ENCODE data around the gene WSCD2. TPM values are rescaled to one million over a fixed set of nuclear protein-coding genes. Genes with fewer than 3 reads are reported as not detected.

The WSCD2 gene
- total RNA-seq, 2 experiments from 2014 or later = not detected

- ChIA-PET CTCF (no interaction called here), POLR2A (no interaction called here)
- no peaks in the 10 kb centered on the region for H3K36me3 Mint-ChIP-seq (ENCODE audit: low read depth)
- peaks cover 10% of the 10 kb centered on the region for H3K27me3 Mint-ChIP-seq
- DNase-seq = no peak
- H3K4me1 Mint-ChIP-seq = peaks cover 9% of the 10 kb centered on the region
- no peak overlapping the region for H3K27ac Mint-ChIP-seq
- no peak overlapping the region for H3K4me3 Mint-ChIP-seq
- H3K9me3 Mint-ChIP-seq = no peaks in the 10 kb centered on the region
Observed at GRCh38 chr12:108115123-108116121, 13.7 kb upstream of the WSCD2 start.

GRCh38 chr12:108116254-108116653, 12.8 kb upstream of the WSCD2 start:
- ChIA-PET POLR2A (no interaction called here), CTCF (interaction anchor here (1.4 kb wide), 1 partner anchor 14 kb away, joined by 3 read pairs; no protein-coding TSS in a partner anchor)
- Mint-ChIP-seq H3K36me3 (ENCODE audit: low read depth) (no peaks in the 10 kb centered on the region), H3K4me3 (no peak overlapping the region), H3K4me1 (peaks cover 9% of the 10 kb centered on the region), H3K27ac (no peak overlapping the region), H3K9me3 (no peaks in the 10 kb centered on the region), H3K27me3 (peaks cover 10% of the 10 kb centered on the region)
- DNase-seq = no peak

- ChIA-PET CTCF (interaction anchor here (1.4 kb wide), 1 partner anchor 13 kb away, joined by 3 read pairs; no protein-coding TSS in a partner anchor), POLR2A (no interaction called here)
- Mint-ChIP-seq H3K27me3 (peaks cover 10% of the 10 kb centered on the region), H3K4me1 (peaks cover 9% of the 10 kb centered on the region), H3K4me3 (no peak overlapping the region), H3K27ac (no peak overlapping the region), H3K9me3 (no peaks in the 10 kb centered on the region), H3K36me3 (ENCODE audit: low read depth) (no peaks in the 10 kb centered on the region)
- no peak for DNase-seq
Observed at GRCh38 chr12:108116699-108117098, 12.4 kb upstream of the WSCD2 start.

GRCh38 chr12:108117163-108117849, 11.8 kb upstream of the WSCD2 start:
- peaks cover 9% of the 10 kb centered on the region for H3K4me1 Mint-ChIP-seq
- no peak for DNase-seq
- H3K27me3 Mint-ChIP-seq = peaks cover 10% of the 10 kb centered on the region
- no peaks in the 10 kb centered on the region for H3K36me3 Mint-ChIP-seq (ENCODE audit: low read depth)
- no peak overlapping the region for H3K4me3 Mint-ChIP-seq
- H3K9me3 Mint-ChIP-seq = no peaks in the 10 kb centered on the region
- POLR2A ChIA-PET = no interaction called here
- H3K27ac Mint-ChIP-seq = no peak overlapping the region
- CTCF ChIA-PET = interaction anchor here (1.4 kb wide), 1 partner anchor 13 kb away, joined by 3 read pairs; no protein-coding TSS in a partner anchor

GRCh38 chr12:108117902-108118301, 11.2 kb upstream of the WSCD2 start:
- H3K27me3 Mint-ChIP-seq = peaks cover 10% of the 10 kb centered on the region
- no peak overlapping the region for H3K27ac Mint-ChIP-seq
- DNase-seq = no peak
- no peaks in the 10 kb centered on the region for H3K36me3 Mint-ChIP-seq (ENCODE audit: low read depth)
- no peak overlapping the region for H3K4me3 Mint-ChIP-seq
- POLR2A ChIA-PET = no interaction called here
- no peaks in the 10 kb centered on the region for H3K9me3 Mint-ChIP-seq
- peaks cover 9% of the 10 kb centered on the region for H3K4me1 Mint-ChIP-seq
- CTCF ChIA-PET = interaction anchor here (1.3 kb wide), 1 partner anchor 15 kb away, joined by 3 read pairs; no protein-coding TSS in a partner anchor

GRCh38 chr12:108119126-108119973, 9.7 kb upstream of the WSCD2 start:
- no peaks in the 10 kb centered on the region for H3K36me3 Mint-ChIP-seq (ENCODE audit: low read depth)
- H3K27me3 Mint-ChIP-seq = peaks cover 10% of the 10 kb centered on the region
- POLR2A ChIA-PET = no interaction called here
- no peaks in the 10 kb centered on the region for H3K9me3 Mint-ChIP-seq
- peak; percentile 20 for DNase-seq
- H3K4me1 Mint-ChIP-seq = peaks cover 9% of the 10 kb centered on the region
- no peak overlapping the region for H3K27ac Mint-ChIP-seq
- H3K4me3 Mint-ChIP-seq = no peak overlapping the region
- CTCF ChIA-PET = interaction anchor here (1.3 kb wide), 1 partner anchor 16 kb away, joined by 3 read pairs; no protein-coding TSS in a partner anchor

- H3K4me1 Mint-ChIP-seq = peaks cover 9% of the 10 kb centered on the region
- H3K4me3 Mint-ChIP-seq = no peak overlapping the region
- CTCF ChIA-PET = interaction anchor here (0.9 kb wide), 1 partner anchor 9 kb away, joined by 3 read pairs; no protein-coding TSS in a partner anchor
- H3K36me3 Mint-ChIP-seq (ENCODE audit: low read depth) = no peaks in the 10 kb centered on the region
- peaks cover 8% of the 10 kb centered on the region for H3K27me3 Mint-ChIP-seq
- DNase-seq = no peak
- H3K9me3 Mint-ChIP-seq = no peaks in the 10 kb centered on the region
- H3K27ac Mint-ChIP-seq = no peak overlapping the region
- POLR2A ChIA-PET = no interaction called here
Observed at GRCh38 chr12:108119974-108120862, 8.9 kb upstream of the WSCD2 start.

- ChIA-PET CTCF (interaction anchor here (0.9 kb wide), 1 partner anchor 10 kb away, joined by 3 read pairs; no protein-coding TSS in a partner anchor), POLR2A (no interaction called here)
- H3K9me3 Mint-ChIP-seq = no peaks in the 10 kb centered on the region
- no peak for DNase-seq
- H3K27me3 Mint-ChIP-seq = peaks cover 8% of the 10 kb centered on the region
- no peaks in the 10 kb centered on the region for H3K36me3 Mint-ChIP-seq (ENCODE audit: low read depth)
- H3K4me1 Mint-ChIP-seq = peaks cover 9% of the 10 kb centered on the region
- no peak overlapping the region for H3K4me3 Mint-ChIP-seq
- H3K27ac Mint-ChIP-seq = no peak overlapping the region
Observed at GRCh38 chr12:108120863-108121165, 8.3 kb upstream of the WSCD2 start.

GRCh38 chr12:108121320-108121719, 7.8 kb upstream of the WSCD2 start:
- ChIA-PET POLR2A (no interaction called here), CTCF (no interaction called here)
- H3K4me1 Mint-ChIP-seq = peaks cover 9% of the 10 kb centered on the region
- H3K9me3 Mint-ChIP-seq = no peaks in the 10 kb centered on the region
- H3K27ac Mint-ChIP-seq = no peak overlapping the region
- no peak for DNase-seq
- peaks cover 5% of the 10 kb centered on the region for H3K27me3 Mint-ChIP-seq
- H3K4me3 Mint-ChIP-seq = no peak overlapping the region
- H3K36me3 Mint-ChIP-seq (ENCODE audit: low read depth) = no peaks in the 10 kb centered on the region

- H3K27ac Mint-ChIP-seq = no peak overlapping the region
- no peak overlapping the region for H3K4me3 Mint-ChIP-seq
- ChIA-PET POLR2A (no interaction called here), CTCF (no interaction called here)
- no peak for DNase-seq
- H3K27me3 Mint-ChIP-seq = peaks cover 10% of the 10 kb centered on the region
- H3K36me3 Mint-ChIP-seq (ENCODE audit: low read depth) = no peaks in the 10 kb centered on the region
- H3K4me1 Mint-ChIP-seq = peaks cover 9% of the 10 kb centered on the region
- no peaks in the 10 kb centered on the region for H3K9me3 Mint-ChIP-seq
Observed at GRCh38 chr12:108121728-108122471, 7.2 kb upstream of the WSCD2 start.

GRCh38 chr12:108122644-108123043, 6.4 kb upstream of the WSCD2 start:
- no peaks in the 10 kb centered on the region for H3K9me3 Mint-ChIP-seq
- no peak for DNase-seq
- H3K4me1 Mint-ChIP-seq = peaks cover 9% of the 10 kb centered on the region
- POLR2A ChIA-PET = no interaction called here
- no peak overlapping the region for H3K4me3 Mint-ChIP-seq
- CTCF ChIA-PET = no interaction called here
- H3K27ac Mint-ChIP-seq = no peak overlapping the region
- peaks cover 17% of the 10 kb centered on the region for H3K27me3 Mint-ChIP-seq
- no peaks in the 10 kb centered on the region for H3K36me3 Mint-ChIP-seq (ENCODE audit: low read depth)

Measured in activated CD4-positive, alpha-beta T cell treated with anti-CD3 and anti-CD28 coated beads, Interleukin-2, amount 10 ng/mL, durations not matched to agents 7 days and 5 days (primary cell).